Neuronal stem cell (in vitro differentiated cells): ENCODE measurements around the gene DLG2.

Experiments used
- DNase-seq: peaks from one replicate; pipeline ENCODE4 v3.0.0-alpha.2; 2013; ENCODE audit warnings: low spot score
- H2AFZ ChIP-seq: one replicate; pipeline ENCODE4 v1.6.1; 2013; ENCODE audit warnings: mild to moderate bottlenecking, low read length, inconsistent platforms
- H2AK5ac ChIP-seq: 2 replicates; pipeline ENCODE4 v1.6.1; 2013; ENCODE audit warnings: low read depth, mild to moderate bottlenecking, inconsistent platforms, low read length, moderate library complexity, mixed read lengths
- H2BK120ac ChIP-seq: 2 replicates; pipeline ENCODE4 v1.6.1; 2013; ENCODE audit warnings: low read depth, mild to moderate bottlenecking, inconsistent platforms, low read length, moderate library complexity, mixed read lengths
- H2BK12ac ChIP-seq: one replicate; pipeline ENCODE4 v1.6.1; 2013; ENCODE audit warnings: low read length, inconsistent platforms
- H2BK15ac ChIP-seq: 2 replicates; pipeline ENCODE4 v1.6.1; 2013; ENCODE audit warnings: mild to moderate bottlenecking, low read length, inconsistent platforms, mixed read lengths
- H2BK5ac ChIP-seq: one replicate; pipeline ENCODE4 v1.6.1; 2013; ENCODE audit warnings: inconsistent platforms, mild to moderate bottlenecking, low read length, moderate library complexity
- H3K14ac ChIP-seq: one replicate; pipeline ENCODE4 v1.6.1; 2013; ENCODE audit warnings: low read length, inconsistent platforms
- H3K18ac ChIP-seq: 2 replicates; pipeline ENCODE4 v1.6.1; 2013; ENCODE audit warnings: low read length, inconsistent platforms
- H3K23ac ChIP-seq: 2 replicates; pipeline ENCODE4 v1.6.1; 2013; ENCODE audit warnings: low read depth, mild to moderate bottlenecking, mixed read lengths, low read length, inconsistent platforms; ENCODE audit not compliant: poor library complexity
- H3K27ac ChIP-seq: replicated peaks from 3 replicates; pipeline ENCODE4 v1.5.1; 2013; ENCODE audit warnings: low read length, inconsistent platforms
- H3K27me3 ChIP-seq, 3 experiments: 2 replicates each; pipeline ENCODE4 v1.6.1; 2013; ENCODE audit warnings: low read length in 3 of 3, mild to moderate bottlenecking in 2 of 3, inconsistent platforms in 1 of 3, low read depth in 1 of 3, mixed read lengths in 1 of 3, moderate library complexity in 1 of 3; ENCODE audit not compliant: control insufficient read depth in 3 of 3, insufficient read depth in 3 of 3
- H3K36me3 ChIP-seq, 2 donors: replicated peaks in 1 of 2; 2 replicates each; pipeline ENCODE4 v1.6.1; 2013; ENCODE audit warnings: low read length in 2 of 2; ENCODE audit not compliant: control insufficient read depth in 2 of 2, insufficient read depth in 2 of 2
- H3K4ac ChIP-seq: 2 replicates; pipeline ENCODE4 v1.6.1; 2013; ENCODE audit warnings: inconsistent platforms, mild to moderate bottlenecking, low read length, moderate library complexity
- H3K4me1 ChIP-seq, 2 donors: 1 replicate in 1 of 2; 2 replicates in 1 of 2; pipeline ENCODE4 v1.6.1; 2013; ENCODE audit warnings: low read length in 2 of 2, low read depth in 1 of 2; ENCODE audit not compliant: control insufficient read depth in 2 of 2, insufficient read depth in 1 of 2
- H3K4me2 ChIP-seq: one replicate; pipeline ENCODE4 v1.6.1; 2013; ENCODE audit warnings: mild to moderate bottlenecking, low read length, inconsistent platforms; ENCODE audit not compliant: insufficient read depth, poor library complexity, severe bottlenecking
- H3K4me3 ChIP-seq, 2 donors: 2 replicates each; pipeline ENCODE4 v1.5.1; 2013; ENCODE audit warnings: low read length in 2 of 2, mild to moderate bottlenecking in 2 of 2, inconsistent platforms in 1 of 2, moderate library complexity in 1 of 2
- H3K79me1 ChIP-seq: one replicate; pipeline ENCODE4 v1.6.1; 2013; ENCODE audit warnings: low read depth, mild to moderate bottlenecking, inconsistent platforms, low read length, moderate library complexity
- H3K9ac ChIP-seq: one replicate; pipeline ENCODE4 v1.6.1; 2013; ENCODE audit warnings: mild to moderate bottlenecking, low read depth, low read length, inconsistent platforms; ENCODE audit not compliant: poor library complexity
- H3K9me3 ChIP-seq, 2 donors: replicated peaks in 1 of 2; 2 replicates each; pipeline versions ENCODE3 to v1.6.1; 2013; ENCODE audit warnings: low read length in 2 of 2, mild to moderate bottlenecking in 2 of 2, inconsistent platforms in 1 of 2, low read depth in 1 of 2, mixed read lengths in 1 of 2, moderate library complexity in 1 of 2; ENCODE audit not compliant: control insufficient read depth in 2 of 2, insufficient read depth in 1 of 2
- H4K8ac ChIP-seq: one replicate; pipeline ENCODE4 v1.6.1; 2013; ENCODE audit warnings: low read depth, mild to moderate bottlenecking, inconsistent platforms, low read length, moderate library complexity
- H4K91ac ChIP-seq: one replicate; pipeline ENCODE4 v1.6.1; 2013; ENCODE audit warnings: low read length, low read depth, mild to moderate bottlenecking, inconsistent platforms; ENCODE audit not compliant: poor library complexity
- WGBS, 2 donors: extraction: QIAGEN DNeasy Blood & Tissue Kit; methylation state at CpG; one replicate each; pipeline ENCODE4 v1.1.7; 2013; ENCODE audit warnings: missing lambda C conversion rate in 2 of 2, mixed read lengths in 1 of 2; ENCODE audit not compliant: insufficient read length in 2 of 2, insufficient replicate concordance in 1 of 2; ENCODE audit errors: extremely low coverage in 2 of 2; 5-methylcytosine and 5-hydroxymethylcytosine counted together

Gene DLG2

DNA sequence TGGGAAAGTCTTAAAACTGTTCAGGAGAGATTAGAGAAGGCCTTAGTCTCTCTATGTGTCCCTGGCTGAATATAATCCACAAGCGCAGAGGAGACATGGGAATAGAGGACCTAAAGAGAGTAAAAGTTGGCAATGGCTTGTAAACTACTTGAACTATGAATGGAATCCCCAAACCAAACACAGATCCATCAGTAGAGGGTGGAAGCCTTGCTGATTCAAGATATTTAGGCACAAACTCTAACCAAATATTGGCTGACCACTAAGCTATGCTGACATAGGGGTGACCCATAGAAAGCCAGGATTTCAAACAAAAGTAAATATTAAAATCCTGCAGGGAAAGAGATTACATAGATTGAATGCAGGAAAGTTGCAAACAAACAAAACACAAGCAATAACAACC, 439.2 kb downstream of the DLG2 start:
- Histone ChIP-seq H3K27ac (no peak overlapping the region), H3K4me3 (no peak overlapping the region), H2BK15ac (no peak overlapping the region), H4K8ac (no peak overlapping the region), H2AFZ (no peak overlapping the region), H3K9me3 (no peaks in the 10 kb centered on the region), H3K9ac (no peak overlapping the region), H3K4me2 (no peak overlapping the region), H2BK12ac (no peak overlapping the region), H2BK120ac (no peak overlapping the region), H3K23ac (no peak overlapping the region), H3K14ac (no peak overlapping the region), H3K36me3 (no peaks in the 10 kb centered on the region), H3K27me3 (no peaks in the 10 kb centered on the region), H3K18ac (no peak overlapping the region), H2AK5ac (no peak overlapping the region), H2BK5ac (no peak overlapping the region), H3K4me1 (peaks cover under 1 to 1% of the 10 kb centered on the region in 2 donors), H3K79me1 (no peaks in the 10 kb centered on the region), H3K4ac (no peak overlapping the region), H4K91ac (no peak overlapping the region)
- no peak for DNase-seq
- no CpG with 5 or more reads among the region's 1 CpG for WGBS, 2 donors

- no peaks in the 10 kb centered on the region for H3K9me3 ChIP-seq
- H2BK15ac ChIP-seq, result no peak overlapping the region
- H2BK12ac ChIP-seq, result no peak overlapping the region
- no peak overlapping the region for H4K8ac ChIP-seq
- H2BK5ac ChIP-seq, result no peak overlapping the region
- H3K9ac ChIP-seq, result no peak overlapping the region
- no peak for DNase-seq
- H2BK120ac ChIP-seq, result no peak overlapping the region
- no peak overlapping the region for H3K4me3 ChIP-seq
- no peaks in the 10 kb centered on the region for H3K79me1 ChIP-seq
- no peaks in the 10 kb centered on the region for H3K27me3 ChIP-seq
- no peak overlapping the region for H3K14ac ChIP-seq
- no peak overlapping the region for H3K4ac ChIP-seq
- peaks cover 2 to 9% of the 10 kb centered on the region in 2 donors for H3K4me1 ChIP-seq
- no peak overlapping the region for H4K91ac ChIP-seq
- H3K23ac ChIP-seq, result no peak overlapping the region
- no peak overlapping the region for H2AFZ ChIP-seq
- H3K36me3 ChIP-seq, result no peaks in the 10 kb centered on the region
- no peak overlapping the region for H2AK5ac ChIP-seq
- H3K4me2 ChIP-seq, result no peak overlapping the region
- no CpG with 5 or more reads among the region's 1 CpG for WGBS, 2 donors
- H3K27ac ChIP-seq, result no peak overlapping the region
- H3K18ac ChIP-seq, result no peak overlapping the region
Observed at GRCh38 chr11:85184721-85185120, 442.4 kb downstream of the DLG2 start.

- H3K27ac ChIP-seq, result no peak overlapping the region
Observed at GRCh38 chr11:85182441-85183387, 444.4 kb downstream of the DLG2 start.

DNA sequence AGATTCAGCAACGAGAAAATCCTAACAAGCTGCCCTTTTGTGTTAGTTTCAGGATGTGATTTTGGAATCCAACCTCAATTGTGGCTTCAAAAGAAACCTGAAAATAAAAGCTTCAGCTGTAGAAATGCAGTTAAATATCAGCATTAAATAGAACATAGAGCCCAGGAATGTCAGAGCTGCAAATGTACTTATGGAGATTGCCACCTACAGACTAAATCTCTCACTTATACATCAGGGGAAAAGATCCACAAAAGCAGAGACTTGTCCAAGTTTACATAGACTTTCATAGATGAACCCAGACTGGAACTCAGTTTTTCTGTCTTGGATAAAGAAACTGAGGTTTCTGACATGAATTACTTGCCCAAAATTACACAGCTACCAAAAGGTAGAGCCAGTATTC, 446.6 kb downstream of the DLG2 start:
- Histone ChIP-seq H3K4me3 (no peak overlapping the region), H2BK15ac (no peak overlapping the region), H2BK5ac (no peak overlapping the region), H4K91ac (no peak overlapping the region), H3K9ac (no peak overlapping the region), H2BK120ac (no peak overlapping the region), H3K36me3 (no peaks in the 10 kb centered on the region), H3K4ac (no peak overlapping the region), H3K18ac (no peak overlapping the region), H4K8ac (no peak overlapping the region), H3K9me3 (no peaks in the 10 kb centered on the region), H3K23ac (no peak overlapping the region), H3K27ac (no peak overlapping the region), H3K79me1 (no peaks in the 10 kb centered on the region), H2AK5ac (no peak overlapping the region), H3K27me3 (no peaks in the 10 kb centered on the region), H2AFZ (no peak overlapping the region), H3K4me2 (no peak overlapping the region), H2BK12ac (no peak overlapping the region), H3K4me1 (peaks cover 2 to 9% of the 10 kb centered on the region in 2 donors), H3K14ac (no peak overlapping the region)
- DNase-seq, result no peak
- WGBS, 2 donors, result no CpG with 5 or more reads among the region's 1 CpG

More at GRCh38 chr11:85182441-85183387, 444.4 kb downstream of the DLG2 start:
- Histone ChIP-seq H2BK12ac (no peak overlapping the region), H3K4me1 (peaks cover 2 to 9% of the 10 kb centered on the region in 2 donors), H4K91ac (no peak overlapping the region), H3K14ac (no peak overlapping the region), H3K18ac (no peak overlapping the region), H2AK5ac (no peak overlapping the region), H3K4me2 (no peak overlapping the region), H4K8ac (no peak overlapping the region), H2BK5ac (no peak overlapping the region), H2AFZ (peak overlapping the region; percentile 68), H3K23ac (no peak overlapping the region), H3K36me3 (no peaks in the 10 kb centered on the region), H3K27me3 (no peaks in the 10 kb centered on the region), H3K4me3 (no peak overlapping the region), H2BK15ac (no peak overlapping the region), H2BK120ac (no peak overlapping the region), H3K9ac (no peak overlapping the region), H3K9me3 (no peaks in the 10 kb centered on the region), H3K4ac (no peak overlapping the region), H3K79me1 (no peaks in the 10 kb centered on the region)
- no CpG with 5 or more reads among the region's 4 CpGs for WGBS, 2 donors
- DNase-seq, result peak; percentile 23
